Measurements from ENCODE around the gene TRABD2B. TPM values are rescaled to one million over a fixed set of nuclear protein-coding genes. Genes with fewer than 3 reads are reported as not detected.
A peak's percentile ranks its signal among the peaks of the same experiment; 100 is the strongest.

TRABD2B gene
- total and polyA plus RNA-seq, 2 experiments from 2014 or later, result 1.00 to 2.3 TPM

DNA sequence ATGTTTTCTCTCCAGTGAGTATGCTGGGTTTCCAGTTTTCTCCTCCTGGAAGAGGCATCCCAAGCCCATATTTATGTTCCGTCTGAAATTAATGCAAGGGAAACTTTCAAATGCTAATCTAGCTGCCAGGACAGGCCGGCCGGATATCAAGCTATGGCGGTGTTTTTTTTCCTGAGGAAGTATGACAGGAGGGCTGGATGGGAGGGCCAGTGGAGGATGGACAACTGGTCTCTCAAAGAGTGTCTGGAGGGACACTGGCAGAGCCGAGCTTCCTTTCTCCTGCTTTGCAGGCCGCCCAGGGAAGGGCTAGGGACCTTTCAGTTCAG is 212.7 kb downstream of the TRABD2B start:
- no peaks in the 10 kb centered on the region for H3K36me3 ChIP-seq (replicated peaks; ENCODE audit: insufficient read depth, low read depth)
- WGBS (ENCODE audit: low lambda C conversion rate, missing lambda C conversion rate), result 93% methylated on average over 6 of the region's 6 CpGs
- H3K79me2 ChIP-seq, result no peaks in the 10 kb centered on the region
- no peaks in the 10 kb centered on the region for H3K27me3 ChIP-seq
- TF ChIP-seq EZH2 (IDR thresholded peaks at IDR 0.05; ENCODE audit: borderline replicate concordance) (no peak), EZH2phosphoT487 (IDR thresholded peaks at IDR 0.05; ENCODE audit: low read depth, severe bottlenecking, unreplicated experiment) (no peak)
- H4K20me1 ChIP-seq (ENCODE audit: insufficient read depth, poor library complexity, severe bottlenecking), result no peaks in the 10 kb centered on the region
- H3K9me3 ChIP-seq (ENCODE audit: low read depth), result no peaks in the 10 kb centered on the region
- DNase-seq (ENCODE audit: low spot score), result no peak
- no peaks in the 10 kb centered on the region for H3K4me1 ChIP-seq (ENCODE audit: insufficient read depth)
- H3K4me3 ChIP-seq, result no peak overlapping the region
- no peak overlapping the region for H2AFZ ChIP-seq
- no peak overlapping the region for H3K4me2 ChIP-seq
- H3K9me2 ChIP-seq (replicated peaks; ENCODE audit: insufficient read depth), result no peaks in the 10 kb centered on the region
- H3K27ac ChIP-seq, result no peak overlapping the region

DNA sequence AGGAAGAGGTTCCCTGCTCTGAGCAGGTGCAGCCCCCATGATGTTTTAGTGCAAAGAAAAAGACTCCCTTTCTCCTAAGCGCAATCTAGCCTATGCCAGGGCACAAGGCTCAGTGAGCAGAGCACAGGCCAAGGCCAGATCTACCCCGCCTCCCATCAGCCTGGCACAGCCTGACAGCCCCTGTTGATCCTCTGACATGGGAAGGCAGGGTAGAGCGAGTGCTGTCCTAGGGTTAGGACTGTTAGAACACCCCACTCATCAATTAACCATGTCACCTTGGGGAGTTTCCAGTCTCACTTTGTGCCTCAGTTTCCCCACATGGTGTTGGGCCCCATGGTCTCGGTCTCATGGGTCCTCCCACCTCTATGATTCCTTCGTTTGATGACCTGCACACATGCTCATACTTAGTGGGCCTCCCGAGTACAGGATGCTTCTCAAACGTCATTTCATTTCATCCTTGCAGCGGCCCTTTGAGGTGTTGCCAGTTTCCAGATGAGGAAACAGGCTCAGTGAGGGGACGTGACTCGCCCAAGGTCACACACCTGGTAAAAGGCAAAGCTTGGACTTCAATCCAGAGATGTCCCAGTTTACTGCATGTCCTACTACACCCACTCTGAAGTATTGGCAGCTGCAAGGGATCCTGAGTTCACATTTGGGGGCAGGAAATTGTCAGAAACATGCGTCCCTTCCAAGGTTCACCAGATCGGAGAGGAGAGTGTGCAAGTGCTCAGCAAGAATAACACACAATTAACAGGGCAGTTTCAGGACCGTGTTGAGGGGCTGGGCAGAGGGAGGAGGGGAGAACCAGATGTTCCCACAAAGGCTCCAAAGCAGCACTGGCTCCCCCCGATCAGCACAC is 213.3 kb downstream of the TRABD2B start:
- no peak overlapping the region for H3K27ac ChIP-seq
- H2AFZ ChIP-seq, result no peak overlapping the region
- H3K4me1 ChIP-seq (ENCODE audit: insufficient read depth), result no peaks in the 10 kb centered on the region
- H3K36me3 ChIP-seq (replicated peaks; ENCODE audit: insufficient read depth, low read depth), result no peaks in the 10 kb centered on the region
- DNase-seq (ENCODE audit: low spot score), result no peak
- no peak overlapping the region for H3K4me3 ChIP-seq
- H4K20me1 ChIP-seq (ENCODE audit: insufficient read depth, poor library complexity, severe bottlenecking), result no peaks in the 10 kb centered on the region
- no peaks in the 10 kb centered on the region for H3K9me2 ChIP-seq (replicated peaks; ENCODE audit: insufficient read depth)
- 86% methylated on average over 14 of the region's 14 CpGs for WGBS (ENCODE audit: low lambda C conversion rate, missing lambda C conversion rate)
- no peaks in the 10 kb centered on the region for H3K9me3 ChIP-seq (ENCODE audit: low read depth)
- H3K4me2 ChIP-seq, result no peak overlapping the region
- H3K27me3 ChIP-seq, result no peaks in the 10 kb centered on the region
- TF ChIP-seq EZH2phosphoT487 (IDR thresholded peaks at IDR 0.05; ENCODE audit: low read depth, severe bottlenecking, unreplicated experiment), result no peak
- no peaks in the 10 kb centered on the region for H3K79me2 ChIP-seq

GRCh38 chr1:47782414-47783166 is 214.6 kb downstream of the TRABD2B start:
- no peaks in the 10 kb centered on the region for H3K9me3 ChIP-seq (ENCODE audit: low read depth)
- no peaks in the 10 kb centered on the region for H4K20me1 ChIP-seq (ENCODE audit: insufficient read depth, poor library complexity, severe bottlenecking)
- H3K4me1 ChIP-seq (ENCODE audit: insufficient read depth), result no peaks in the 10 kb centered on the region
- no peak for DNase-seq (ENCODE audit: low spot score)
- H3K9me2 ChIP-seq (replicated peaks; ENCODE audit: insufficient read depth), result no peaks in the 10 kb centered on the region
- no peak overlapping the region for H3K4me3 ChIP-seq
- no peak overlapping the region for H3K27ac ChIP-seq
- no peaks in the 10 kb centered on the region for H3K36me3 ChIP-seq (replicated peaks; ENCODE audit: insufficient read depth, low read depth)
- H2AFZ ChIP-seq, result no peak overlapping the region
- no peak overlapping the region for H3K4me2 ChIP-seq
- no peaks in the 10 kb centered on the region for H3K27me3 ChIP-seq
- H3K79me2 ChIP-seq, result no peaks in the 10 kb centered on the region
- no peak for TF ChIP-seq EZH2phosphoT487 (IDR thresholded peaks at IDR 0.05; ENCODE audit: low read depth, severe bottlenecking, unreplicated experiment)
- no peak for TF ChIP-seq EZH2 (IDR thresholded peaks at IDR 0.05; ENCODE audit: borderline replicate concordance)
- TF ChIP-seq CTCF (IDR thresholded peaks at IDR 0.05; ENCODE audit: poor library complexity), result no peak
- 86% methylated on average over 9 of the region's 9 CpGs for WGBS (ENCODE audit: low lambda C conversion rate, missing lambda C conversion rate)

DNA sequence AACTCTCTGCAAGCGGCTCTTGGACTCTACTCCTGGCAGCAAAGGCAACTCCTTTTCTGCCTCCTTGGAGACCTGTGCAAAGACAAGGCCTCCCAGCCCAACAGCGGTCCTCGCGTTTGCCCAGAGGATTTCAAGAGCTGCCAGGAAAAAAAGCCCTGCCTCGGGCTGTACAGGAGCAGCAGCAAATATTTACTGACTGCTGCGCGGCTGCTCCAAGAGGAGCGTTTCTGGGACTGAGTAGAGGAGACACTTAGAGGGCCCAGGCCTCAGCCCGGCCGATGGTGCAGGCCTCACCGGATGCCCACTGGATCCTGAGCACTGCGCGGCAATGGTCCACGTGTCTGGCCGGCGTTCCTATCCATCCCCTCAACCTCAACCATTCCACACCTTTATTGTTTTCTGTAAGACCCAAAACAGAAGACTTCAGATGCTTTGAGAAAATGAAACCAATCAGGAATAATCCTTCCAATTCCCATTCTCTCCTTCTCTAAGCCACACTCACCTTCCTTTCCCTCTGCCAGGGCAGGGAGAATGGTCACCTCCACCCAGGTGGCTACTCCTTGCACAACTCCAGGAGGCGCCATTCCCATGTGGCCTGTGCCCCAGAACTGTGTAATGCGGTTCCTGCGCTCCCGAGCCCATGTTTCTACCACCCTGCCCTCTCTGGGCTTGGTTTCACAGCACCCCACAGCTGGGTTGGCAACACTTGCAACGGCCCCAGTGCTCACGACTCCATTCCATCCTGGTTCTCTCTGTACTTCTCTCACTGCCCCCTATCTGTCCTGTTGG is 215.8 kb downstream of the TRABD2B start:
- no peak overlapping the region for H3K4me3 ChIP-seq
- no peaks in the 10 kb centered on the region for H4K20me1 ChIP-seq (ENCODE audit: insufficient read depth, poor library complexity, severe bottlenecking)
- peak; percentile 15 for DNase-seq (ENCODE audit: low spot score)
- 83% methylated on average over 22 of the region's 22 CpGs for WGBS (ENCODE audit: low lambda C conversion rate, missing lambda C conversion rate)
- no peaks in the 10 kb centered on the region for H3K9me2 ChIP-seq (replicated peaks; ENCODE audit: insufficient read depth)
- H3K79me2 ChIP-seq, result no peaks in the 10 kb centered on the region
- no peaks in the 10 kb centered on the region for H3K27me3 ChIP-seq
- no peak overlapping the region for H3K27ac ChIP-seq
- no peak overlapping the region for H3K4me2 ChIP-seq
- TF ChIP-seq EZH2phosphoT487 (IDR thresholded peaks at IDR 0.05; ENCODE audit: low read depth, severe bottlenecking, unreplicated experiment) (no peak), EZH2 (IDR thresholded peaks at IDR 0.05; ENCODE audit: borderline replicate concordance) (no peak), CTCF (IDR thresholded peaks at IDR 0.05; ENCODE audit: poor library complexity) (no peak)
- H3K4me1 ChIP-seq (ENCODE audit: insufficient read depth), result no peaks in the 10 kb centered on the region
- no peaks in the 10 kb centered on the region for H3K36me3 ChIP-seq (replicated peaks; ENCODE audit: insufficient read depth, low read depth)
- H2AFZ ChIP-seq, result no peak overlapping the region
- H3K9me3 ChIP-seq (ENCODE audit: low read depth), result no peaks in the 10 kb centered on the region

Measured in hepatocyte (in vitro differentiated cells).